ENCODE data around the gene IL1F10.

The IL1F10 gene

DNA sequence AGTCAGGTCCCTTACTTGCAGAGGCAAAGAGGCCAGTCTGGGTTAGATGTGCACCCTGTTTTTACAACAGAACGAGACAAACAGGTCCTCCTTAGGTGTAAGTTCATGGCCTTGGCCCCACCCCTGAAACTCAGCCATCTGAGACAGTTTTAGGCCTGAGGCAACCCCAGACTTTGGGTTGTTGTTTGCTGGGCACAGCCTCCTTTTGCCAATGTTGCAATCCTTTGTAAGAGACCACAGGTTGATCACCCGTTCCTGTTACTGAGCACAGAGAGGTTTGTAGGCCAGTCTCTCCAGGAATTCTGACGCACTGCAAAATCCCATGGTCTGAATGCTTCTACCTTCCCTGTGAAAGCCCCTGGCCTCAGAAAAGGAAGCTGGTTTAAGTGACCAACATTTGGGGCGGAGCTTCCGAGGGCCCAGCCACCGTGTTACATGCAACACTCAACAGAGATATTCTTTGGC is 44.1 kb downstream of the IL1F10 start:
- in situ Hi-C loops (cut with MboI; ENCODE audit: low sequenced_read_pairs): no loop called here

DNA sequence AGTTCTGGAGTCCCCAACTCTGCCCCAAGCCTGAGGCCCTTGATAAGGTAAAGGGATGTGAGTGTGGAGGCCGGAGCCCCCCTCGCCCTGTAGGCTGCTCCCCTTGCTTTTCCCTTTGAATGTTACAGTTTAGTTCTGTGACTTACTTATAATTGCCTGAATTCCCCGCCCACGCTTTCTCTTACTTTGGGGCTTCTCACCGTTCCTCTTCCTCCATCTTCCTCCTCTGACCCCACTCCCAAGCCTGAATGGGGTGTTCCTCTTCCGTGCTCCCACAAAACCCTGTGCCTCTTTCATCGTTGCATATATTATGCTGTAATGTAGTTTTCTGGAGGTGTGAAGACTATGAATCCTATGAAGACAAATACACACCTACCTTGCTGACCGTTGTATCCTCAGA is 44.7 kb downstream of the IL1F10 start:
- in situ Hi-C loops (cut with MboI; ENCODE audit: low sequenced_read_pairs): no loop called here

GRCh38 chr2:113112871-113113270 is 45.1 kb downstream of the IL1F10 start:
- in situ Hi-C loops (cut with MboI; ENCODE audit: low sequenced_read_pairs): no loop called here

DNA sequence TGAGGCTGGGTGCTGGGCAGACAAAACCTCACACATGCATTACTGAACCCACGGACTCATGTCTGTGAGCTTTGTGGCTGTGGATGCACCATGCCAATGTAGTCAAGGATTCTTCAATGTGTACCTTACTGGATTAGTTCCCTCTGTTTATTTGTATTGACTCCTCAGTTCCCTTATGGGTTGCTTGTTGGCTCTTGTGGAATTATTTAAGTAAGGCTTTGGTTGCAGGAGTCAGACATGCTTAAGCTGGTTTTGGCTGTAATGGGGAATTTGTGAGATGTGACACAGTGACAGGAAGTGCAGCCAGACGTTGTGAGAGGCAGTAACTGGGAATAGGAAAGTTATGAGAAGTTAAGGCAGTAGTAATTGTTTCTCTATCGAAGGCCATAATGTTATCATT is 46.0 kb downstream of the IL1F10 start:
- in situ Hi-C loops (cut with MboI; ENCODE audit: low sequenced_read_pairs): no loop called here

GRCh38 chr2:113114224-113114945 is 46.6 kb downstream of the IL1F10 start:
- in situ Hi-C loops (cut with MboI; ENCODE audit: low sequenced_read_pairs): no loop called here

DNA sequence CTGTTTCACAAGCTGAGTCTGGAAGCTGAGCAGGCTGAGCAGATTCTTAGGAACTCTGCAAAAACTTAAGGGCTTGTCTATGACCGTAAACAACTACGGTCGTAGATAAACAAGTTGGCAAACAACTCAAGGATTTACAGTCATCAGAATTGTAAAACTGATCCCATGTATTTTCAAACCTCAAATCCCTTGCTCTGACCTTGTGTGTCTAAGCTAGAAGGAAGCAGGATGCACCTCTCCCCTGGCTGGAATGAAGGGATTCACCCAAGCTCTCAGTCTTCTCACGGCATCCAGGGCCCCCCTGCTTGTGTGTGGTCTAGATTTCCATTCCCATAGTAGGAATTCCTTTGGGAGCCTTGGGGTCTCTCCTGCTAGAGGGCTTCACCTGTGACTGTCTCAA is 47.2 kb downstream of the IL1F10 start:
- in situ Hi-C loops (cut with MboI; ENCODE audit: low sequenced_read_pairs): no loop called here

DNA sequence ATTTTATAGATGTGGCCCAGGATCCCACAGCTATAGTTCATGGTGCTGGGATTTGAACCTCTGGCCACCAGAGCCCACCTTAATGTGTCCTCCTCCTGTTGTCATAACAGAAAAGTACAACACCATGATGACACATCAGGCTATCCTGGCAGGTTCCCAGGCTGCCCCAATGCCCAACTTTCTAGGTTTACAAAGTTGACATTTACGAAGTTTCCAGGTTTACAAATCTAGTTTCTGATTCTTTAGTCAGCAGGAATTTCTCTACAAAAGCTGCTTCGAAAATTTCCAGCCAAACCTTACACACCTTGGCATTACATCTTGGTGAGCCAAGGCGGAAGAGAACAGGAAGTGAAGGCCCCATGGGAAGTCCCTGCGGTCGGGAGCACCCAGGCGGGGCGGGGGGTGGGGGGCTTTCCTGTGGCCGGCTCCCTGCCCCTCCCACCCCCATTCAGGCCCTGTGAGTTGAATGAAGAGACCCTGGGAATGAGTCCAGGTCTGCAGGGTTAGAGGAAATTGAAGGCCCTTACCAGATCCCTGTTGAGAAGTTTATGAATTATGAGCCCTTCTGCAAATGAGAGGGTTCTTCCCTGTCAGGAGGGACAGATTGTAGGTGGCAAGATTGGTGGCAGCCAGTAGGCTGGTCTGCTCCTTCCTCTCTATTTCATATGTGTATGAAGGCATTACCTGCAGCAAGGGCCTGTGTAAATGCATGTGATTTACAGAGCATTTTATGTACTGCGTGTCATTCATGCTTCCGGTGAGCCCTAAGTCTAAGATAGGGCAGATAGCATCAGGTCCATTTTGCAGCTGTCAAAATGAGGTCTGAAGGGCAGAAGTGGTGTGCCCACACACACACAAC is 48.6 kb downstream of the IL1F10 start:
- in situ Hi-C loops (cut with MboI; ENCODE audit: low sequenced_read_pairs): no loop called here

DNA sequence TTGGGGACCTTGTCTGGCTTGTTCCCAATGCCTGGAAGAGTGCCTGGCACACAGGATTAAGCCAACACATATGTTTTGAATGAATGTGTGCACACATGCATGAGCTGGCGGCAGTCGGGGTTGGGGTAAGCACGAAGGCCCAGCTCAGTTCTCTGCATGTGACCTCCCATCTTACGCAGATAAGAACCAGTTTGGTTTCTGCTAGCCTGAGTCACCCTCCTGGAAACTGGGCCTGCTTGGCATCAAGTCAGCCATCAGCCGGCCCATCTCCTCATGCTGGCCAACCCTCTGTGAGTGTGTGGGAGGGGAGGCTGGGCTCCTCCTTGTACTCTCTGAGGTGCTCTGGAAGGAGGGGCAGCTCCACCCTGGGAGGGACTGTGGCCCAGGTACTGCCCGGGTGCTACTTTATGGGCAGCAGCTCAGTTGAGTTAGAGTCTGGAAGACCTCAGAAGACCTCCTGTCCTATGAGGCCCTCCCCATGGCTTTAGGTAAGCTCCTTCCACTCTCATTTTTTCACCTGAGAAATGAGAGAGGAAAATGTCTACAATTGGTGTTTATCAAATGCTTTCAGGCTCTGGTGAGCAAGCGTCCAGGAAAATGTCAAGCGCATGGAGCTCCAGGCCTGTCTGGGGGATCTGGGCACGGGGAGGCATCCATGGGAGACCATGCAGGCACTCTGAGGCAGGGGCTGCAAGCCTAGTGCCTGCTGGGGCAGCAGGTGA is 49.9 kb downstream of the IL1F10 start:
- in situ Hi-C loops (cut with MboI; ENCODE audit: low sequenced_read_pairs): no loop called here

- in situ Hi-C loops (cut with MboI; ENCODE audit: low sequenced_read_pairs): no loop called here
These were observed 50.5 kb downstream of the IL1F10 start for GRCh38 chr2:113118263-113118657.

DNA sequence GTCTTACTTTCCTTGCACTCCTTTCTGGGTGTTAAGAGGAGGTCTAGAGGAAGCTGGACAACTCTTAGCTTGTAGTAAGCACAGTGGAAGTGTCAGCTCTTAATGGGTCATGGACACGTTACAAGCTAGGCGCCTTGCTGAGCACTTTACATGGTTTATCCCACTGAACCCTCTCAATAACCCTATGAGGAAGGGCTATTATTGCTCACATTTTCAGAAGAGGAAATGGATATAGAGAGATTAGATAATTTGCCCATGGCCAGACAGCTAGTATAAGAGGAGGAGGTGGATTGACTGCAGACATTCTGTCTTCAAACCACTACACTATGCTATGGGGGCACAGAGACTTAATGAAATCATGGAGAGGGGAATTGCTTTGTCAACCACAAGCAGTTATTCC is 51.3 kb downstream of the IL1F10 start:
- in situ Hi-C loops (cut with MboI; ENCODE audit: low sequenced_read_pairs): no loop called here

GRCh38 chr2:113120861-113121260 is 53.1 kb downstream of the IL1F10 start:
- in situ Hi-C loops (cut with MboI; ENCODE audit: low sequenced_read_pairs): no loop called here

DNA sequence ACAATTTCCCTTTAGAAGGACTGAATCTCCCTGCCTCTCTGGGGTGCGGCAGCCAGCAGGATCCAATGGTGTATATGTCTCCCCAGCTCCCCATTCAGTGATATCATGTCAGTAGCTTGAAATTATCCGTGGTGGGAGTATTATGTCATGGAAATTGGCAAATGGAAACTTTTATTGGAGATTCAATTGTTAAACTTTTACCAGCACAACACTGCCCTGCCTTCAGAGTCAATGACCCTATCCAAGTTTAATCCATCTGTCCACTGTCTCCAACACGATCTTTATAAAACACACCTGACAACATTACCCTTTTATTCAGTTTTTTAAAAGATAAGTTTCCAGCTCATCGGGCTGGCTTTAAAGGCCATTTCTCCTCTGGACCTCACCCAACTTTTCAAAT is 54.6 kb downstream of the IL1F10 start:
- in situ Hi-C loops (cut with MboI; ENCODE audit: low sequenced_read_pairs): no loop called here

GRCh38 chr2:113123726-113124125 is 56.0 kb downstream of the IL1F10 start:
- in situ Hi-C loops (cut with MboI; ENCODE audit: low sequenced_read_pairs): no loop called here

- in situ Hi-C loops (cut with MboI; ENCODE audit: low sequenced_read_pairs): no loop called here
These were observed 56.6 kb downstream of the IL1F10 start for GRCh38 chr2:113124181-113124961.
